Measurements from ENCODE around the gene LARP1B. TPM values are rescaled to one million over a fixed set of nuclear protein-coding genes. Genes with fewer than 3 reads are reported as not detected.
"Not testable (repeated sequence)": the region's sequence is repeated elsewhere in the genome, so short reads cannot be mapped to it uniquely, and the experiment has no call there.

The LARP1B gene
- total RNA-seq, 1 donor from 2014 or later, result 57.9 TPM

GRCh38 chr4:128241019-128241418 lies 179.9 kb downstream of the LARP1B start:
- H3K4me3 ChIP-seq (ENCODE audit: low read depth, low read length), result no peak overlapping the region
- no peak for FAIRE-seq
- DNase-seq (ENCODE audit: low read depth), result no peak
- no peaks in the 10 kb centered on the region for H3K36me3 ChIP-seq (ENCODE audit: control insufficient read depth, insufficient read depth, low read length)
- no peaks in the 10 kb centered on the region for H3K27me3 ChIP-seq (ENCODE audit: control insufficient read depth, insufficient read depth, low read length)
- no peak for TF ChIP-seq CTCF (IDR thresholded peaks at IDR 0.05; ENCODE audit: insufficient read depth, low read length, severe bottlenecking)

GRCh38 chr4:128241425-128241913 lies 180.4 kb downstream of the LARP1B start:
- Histone ChIP-seq H3K27me3 (ENCODE audit: control insufficient read depth, insufficient read depth, low read length) (no peaks in the 10 kb centered on the region), H3K4me3 (ENCODE audit: low read depth, low read length) (no peak overlapping the region), H3K36me3 (ENCODE audit: control insufficient read depth, insufficient read depth, low read length) (no peaks in the 10 kb centered on the region)
- TF ChIP-seq CTCF (IDR thresholded peaks at IDR 0.05; ENCODE audit: insufficient read depth, low read length, severe bottlenecking), result no peak
- peak; percentile 43 for FAIRE-seq
- DNase-seq (ENCODE audit: low read depth), result peak; percentile 96

GRCh38 chr4:128241981-128242380 lies 180.9 kb downstream of the LARP1B start:
- TF ChIP-seq CTCF (IDR thresholded peaks at IDR 0.05; ENCODE audit: insufficient read depth, low read length, severe bottlenecking), result no peak
- H3K27me3 ChIP-seq (ENCODE audit: control insufficient read depth, insufficient read depth, low read length), result no peaks in the 10 kb centered on the region
- FAIRE-seq, result no peak
- H3K36me3 ChIP-seq (ENCODE audit: control insufficient read depth, insufficient read depth, low read length), result no peaks in the 10 kb centered on the region
- H3K4me3 ChIP-seq (ENCODE audit: low read depth, low read length), result no peak overlapping the region
- DNase-seq (ENCODE audit: low read depth), result no peak

GRCh38 chr4:128242601-128243000 lies 181.5 kb downstream of the LARP1B start:
- FAIRE-seq (no peak), DNase-seq (ENCODE audit: low read depth) (no peak)
- no peaks in the 10 kb centered on the region for H3K36me3 ChIP-seq (ENCODE audit: control insufficient read depth, insufficient read depth, low read length)
- no peak overlapping the region for H3K4me3 ChIP-seq (ENCODE audit: low read depth, low read length)
- no peaks in the 10 kb centered on the region for H3K27me3 ChIP-seq (ENCODE audit: control insufficient read depth, insufficient read depth, low read length)
- no peak for TF ChIP-seq CTCF (IDR thresholded peaks at IDR 0.05; ENCODE audit: insufficient read depth, low read length, severe bottlenecking)

GRCh38 chr4:128244379-128244778 lies 183.3 kb downstream of the LARP1B start:
- no peak for TF ChIP-seq CTCF (IDR thresholded peaks at IDR 0.05; ENCODE audit: insufficient read depth, low read length, severe bottlenecking)
- DNase-seq (ENCODE audit: low read depth) (peak; percentile 49), FAIRE-seq (no peak)
- Histone ChIP-seq H3K36me3 (ENCODE audit: control insufficient read depth, insufficient read depth, low read length) (no peaks in the 10 kb centered on the region), H3K27me3 (ENCODE audit: control insufficient read depth, insufficient read depth, low read length) (no peaks in the 10 kb centered on the region), H3K4me3 (ENCODE audit: low read depth, low read length) (no peak overlapping the region)

GRCh38 chr4:128245391-128245790 lies 184.3 kb downstream of the LARP1B start:
- DNase-seq (ENCODE audit: low read depth); H3K27me3 ChIP-seq (ENCODE audit: control insufficient read depth, insufficient read depth, low read length); FAIRE-seq; H3K4me3 ChIP-seq (ENCODE audit: low read depth, low read length); H3K36me3 ChIP-seq (ENCODE audit: control insufficient read depth, insufficient read depth, low read length): not testable (repeated sequence)

Measured in bronchial epithelial cell (primary cell).